NCI-H82 treated with DMSO at 0.1 percent for 48 hours (cell line): ENCODE data around the gene CCNJ.
"Not testable (repeated sequence)": the region's sequence is repeated elsewhere in the genome, so short reads cannot be mapped to it uniquely, and the experiment has no call there.

ENCODE experiments used
- DNase-seq: peaks from one replicate; lab custom pipeline; 2025; ENCODE audit not compliant: unreplicated experiment; lab: John Stamatoyannopoulos, UW

The CCNJ gene

GRCh38 chr10:96043033-96043892, at the start of gene CCNJ:
CCNJ (plus strand) TSS chr10:96043583; CDS start chr10:96044394, 811 bp downstream.
- peak; percentile 74 for DNase-seq

- not testable (repeated sequence) for DNase-seq
Measured at GRCh38 chr10:95994376-95994775, 49.0 kb upstream of the CCNJ start.

GRCh38 chr10:95998255-95998784, 45.1 kb upstream of the CCNJ start:
- no peak for DNase-seq

GRCh38 chr10:96013956-96014355, 29.4 kb upstream of the CCNJ start:
- DNase-seq: no peak

GRCh38 chr10:96014473-96015102, 28.8 kb upstream of the CCNJ start:
- DNase-seq: no peak

GRCh38 chr10:96017191-96017687, 26.1 kb upstream of the CCNJ start:
- peak; percentile 3 for DNase-seq

GRCh38 chr10:96021332-96021731, 22.1 kb upstream of the CCNJ start:
- no peak for DNase-seq

GRCh38 chr10:96022739-96023138, 20.6 kb upstream of the CCNJ start:
- no peak for DNase-seq

- DNase-seq: no peak
Measured at GRCh38 chr10:96023168-96023567, 20.2 kb upstream of the CCNJ start.

- no peak for DNase-seq
Measured at GRCh38 chr10:96025566-96025965, 17.8 kb upstream of the CCNJ start.

- DNase-seq: no peak
Measured at GRCh38 chr10:96034625-96035024, 8.8 kb upstream of the CCNJ start.

- peak; percentile 29 for DNase-seq
Measured at GRCh38 chr10:96038476-96039387, 4.7 kb upstream of the CCNJ start.

- DNase-seq: no peak
Measured at GRCh38 chr10:96041146-96041545, 2.2 kb upstream of the CCNJ start.

- no peak for DNase-seq
Measured at GRCh38 chr10:96043893-96044715, 721 bp downstream of the CCNJ start.

- DNase-seq: no peak
Measured at GRCh38 chr10:96044736-96045135, 1.4 kb downstream of the CCNJ start.

GRCh38 chr10:96046546-96046945, 3.2 kb downstream of the CCNJ start:
- DNase-seq: no peak

- DNase-seq: no peak
Measured at GRCh38 chr10:96047004-96047649, 3.7 kb downstream of the CCNJ start.

- not testable (repeated sequence) for DNase-seq
Measured at GRCh38 chr10:96047925-96048324, 4.5 kb downstream of the CCNJ start.

- DNase-seq: no peak
Measured at GRCh38 chr10:96049340-96049739, 6.0 kb downstream of the CCNJ start.

GRCh38 chr10:96053985-96054384, 10.6 kb downstream of the CCNJ start:
- DNase-seq: no peak
